VCaP (cell line): Measurements from ENCODE around the gene LGR6.

Experiments used
- H3K27ac ChIP-seq: fragments of 450-650 bp; 2 replicates; pipeline ENCODE4 v1.5.1; 2017
- CTCF ChIP-seq: fragments of 450-650 bp; conservative IDR thresholded peaks from 2 replicates; pipeline ENCODE4 v1.5.1; 2017; ENCODE audit warnings: mild to moderate bottlenecking, moderate library complexity

LGR6 gene

GRCh38 chr1:202149566-202149965 lies 44.0 kb upstream of the LGR6 start:
- no peak for TF ChIP-seq CTCF
- no peak overlapping the region for H3K27ac ChIP-seq

- no peak overlapping the region for H3K27ac ChIP-seq
- no peak for TF ChIP-seq CTCF
Observed at GRCh38 chr1:202150187-202150586, 43.4 kb upstream of the LGR6 start.

- TF ChIP-seq CTCF = no peak
- no peak overlapping the region for H3K27ac ChIP-seq
Observed at GRCh38 chr1:202150602-202151001, 43.0 kb upstream of the LGR6 start.

- no peak for TF ChIP-seq CTCF
- no peak overlapping the region for H3K27ac ChIP-seq
Observed at GRCh38 chr1:202151045-202151444, 42.6 kb upstream of the LGR6 start.

GRCh38 chr1:202152399-202152798 lies 41.2 kb upstream of the LGR6 start:
- no peak for TF ChIP-seq CTCF
- no peak overlapping the region for H3K27ac ChIP-seq

- no peak overlapping the region for H3K27ac ChIP-seq
- TF ChIP-seq CTCF = no peak
Observed at GRCh38 chr1:202153284-202153683, 40.3 kb upstream of the LGR6 start.

GRCh38 chr1:202154148-202154765 lies 39.3 kb upstream of the LGR6 start:
- no peak overlapping the region for H3K27ac ChIP-seq

More at GRCh38 chr1:202154148-202154765, 39.3 kb upstream of the LGR6 start:
- no peak for TF ChIP-seq CTCF
